Stimulated activated CD8-positive, alpha-beta memory T cell treated with anti-CD3 and anti-CD28 coated beads, Interleukin-7, amount 100 ng/mL, for 1 hour (primary cell): ENCODE results near the gene HSFX3.
"Not testable (repeated sequence)": the region's sequence is repeated elsewhere in the genome, so short reads cannot be mapped to it uniquely, and the experiment has no call there.

ENCODE experiments used
- DNase-seq, 2 donors: peaks; one replicate each; pipeline ENCODE4 v3.0.0-alpha.2; 2020; ENCODE audit warnings: low read depth in 2 of 2

HSFX3 gene

GRCh38 chrX:149517308-149517707 is 32.4 kb downstream of the HSFX3 start:
- DNase-seq: no peak

GRCh38 chrX:149516604-149517003 is 33.1 kb downstream of the HSFX3 start:
- no peak for DNase-seq

- DNase-seq: no peak
These were observed 33.6 kb downstream of the HSFX3 start for GRCh38 chrX:149515954-149516602.

GRCh38 chrX:149513825-149514428 is 35.8 kb downstream of the HSFX3 start:
- no peak for DNase-seq

GRCh38 chrX:149512225-149512885 is 37.4 kb downstream of the HSFX3 start:
- DNase-seq: peak in 1 of 2 donors; percentile 29

GRCh38 chrX:149511081-149511480 is 38.6 kb downstream of the HSFX3 start:
- DNase-seq: no peak

- DNase-seq: no peak
These were observed 39.3 kb downstream of the HSFX3 start for GRCh38 chrX:149510386-149510785.

GRCh38 chrX:149508467-149508866 is 41.3 kb downstream of the HSFX3 start:
- no peak for DNase-seq

GRCh38 chrX:149506349-149506748 is 43.4 kb downstream of the HSFX3 start:
- no peak for DNase-seq

- DNase-seq: no peak
These were observed 44.1 kb downstream of the HSFX3 start for GRCh38 chrX:149505671-149506070.

- DNase-seq: peak; percentile 68 to 72
These were observed 44.6 kb downstream of the HSFX3 start, which contains the start of gene IDS for GRCh38 chrX:149504915-149505651. Gene IDS (minus strand): TSS chrX:149505306. CDS start chrX:149505137, 169 bp downstream.

- DNase-seq: peak in 1 of 2 donors; percentile 31
These were observed 45.4 kb downstream of the HSFX3 start for GRCh38 chrX:149504226-149504914.

- peak in 1 of 2 donors; percentile 22 for DNase-seq
These were observed 46.3 kb downstream of the HSFX3 start for GRCh38 chrX:149503446-149503845.

GRCh38 chrX:149502923-149503322 is 46.8 kb downstream of the HSFX3 start:
- DNase-seq: not testable (repeated sequence)

GRCh38 chrX:149499766-149500165 is 50.0 kb downstream of the HSFX3 start:
- DNase-seq: no peak

GRCh38 chrX:149498767-149499166 is 51.0 kb downstream of the HSFX3 start:
- no peak for DNase-seq
